ENCODE measurements around the gene CTNNA3.

Gene CTNNA3

DNA sequence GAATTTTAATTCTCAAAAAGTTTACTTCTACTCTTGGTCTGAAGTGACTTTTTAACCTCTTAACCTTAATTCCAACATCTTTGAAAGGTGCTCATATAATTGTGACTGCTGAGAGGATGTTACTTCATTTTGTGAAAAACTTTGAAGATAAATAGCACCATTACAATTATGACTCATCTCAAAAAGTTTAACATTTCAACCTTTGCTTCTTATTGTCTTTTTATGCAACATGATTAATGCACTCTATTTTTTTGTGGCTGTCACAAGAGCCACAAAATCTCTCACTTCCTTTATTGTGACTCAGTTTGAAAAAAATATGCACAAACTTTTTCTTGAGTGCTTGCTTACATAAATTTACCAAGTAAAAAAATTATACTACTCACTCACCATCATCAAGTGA is 387.1 kb downstream of the CTNNA3 start:
- DNase-seq: no peak

- DNase-seq: no peak
Measured at GRCh38 chr10:67306588-67307205, 389.3 kb downstream of the CTNNA3 start.

DNA sequence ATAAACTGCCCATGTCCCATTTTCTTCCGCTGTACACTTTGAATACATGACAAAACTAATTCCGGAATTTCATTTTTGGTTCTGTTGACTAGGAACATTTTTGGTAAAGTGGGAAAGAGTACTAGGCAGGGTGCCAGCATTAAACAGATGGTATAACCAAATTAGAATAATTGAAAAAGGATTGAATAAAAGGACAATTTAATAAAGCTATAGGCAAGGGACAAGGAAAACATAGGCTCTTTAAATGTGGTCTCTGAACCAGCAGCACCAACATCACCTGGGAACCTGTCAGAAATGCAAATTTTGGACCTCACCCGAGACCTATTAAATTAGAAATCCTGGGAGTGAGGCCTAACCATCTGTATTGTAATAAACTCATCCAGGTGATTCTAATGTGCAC is 393.3 kb downstream of the CTNNA3 start:
- DNase-seq: no peak

GRCh38 chr10:67299761-67300160 is 396.2 kb downstream of the CTNNA3 start:
- DNase-seq: no peak

DNA sequence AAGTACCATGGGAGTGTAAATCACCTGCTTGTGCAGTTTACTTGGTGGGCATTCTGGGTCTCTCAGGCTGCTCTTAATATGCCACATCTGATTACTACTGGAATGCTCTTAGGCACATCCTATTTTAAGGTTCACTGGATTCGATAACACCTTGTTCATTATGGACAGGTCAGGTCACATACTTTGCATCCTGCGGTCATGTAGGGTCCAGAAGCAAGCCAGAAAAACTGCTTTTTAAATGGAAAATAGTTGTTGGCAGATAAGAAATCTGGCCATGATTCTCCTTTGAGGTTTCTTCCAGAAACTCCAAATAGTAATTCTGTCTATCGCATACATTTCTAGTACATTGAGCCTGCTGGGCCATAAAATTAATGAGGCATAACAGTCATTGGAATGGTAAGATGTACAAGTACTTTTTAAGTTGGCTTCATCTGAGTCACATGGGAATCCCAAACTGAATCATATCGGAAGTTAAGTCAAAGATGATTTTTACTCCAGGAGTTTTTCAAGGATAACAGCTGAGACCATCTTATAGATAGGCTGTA is 398.3 kb downstream of the CTNNA3 start:
- DNase-seq: no peak

DNA sequence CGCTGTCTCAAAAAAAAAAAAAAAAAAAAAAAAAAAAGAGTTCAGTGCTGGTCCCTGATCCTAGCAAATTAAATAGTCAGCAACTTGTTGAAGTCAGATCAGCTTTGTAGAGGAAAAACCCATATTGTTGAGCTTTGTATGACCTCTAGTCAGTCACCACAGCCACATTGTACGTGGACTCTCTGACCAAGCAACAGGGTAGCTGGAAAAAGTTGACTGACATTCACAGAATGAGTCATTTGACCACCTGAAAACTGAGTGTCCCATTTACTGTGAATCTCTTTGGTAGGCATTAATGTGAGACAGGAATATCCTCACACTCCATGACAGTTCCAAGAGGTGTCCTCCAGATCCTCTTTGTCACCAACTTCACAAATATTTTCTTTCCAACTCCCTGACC is 399.1 kb downstream of the CTNNA3 start:
- no peak for DNase-seq

GRCh38 chr10:67288688-67289410 is 407.1 kb downstream of the CTNNA3 start:
- DNase-seq: no peak

DNA sequence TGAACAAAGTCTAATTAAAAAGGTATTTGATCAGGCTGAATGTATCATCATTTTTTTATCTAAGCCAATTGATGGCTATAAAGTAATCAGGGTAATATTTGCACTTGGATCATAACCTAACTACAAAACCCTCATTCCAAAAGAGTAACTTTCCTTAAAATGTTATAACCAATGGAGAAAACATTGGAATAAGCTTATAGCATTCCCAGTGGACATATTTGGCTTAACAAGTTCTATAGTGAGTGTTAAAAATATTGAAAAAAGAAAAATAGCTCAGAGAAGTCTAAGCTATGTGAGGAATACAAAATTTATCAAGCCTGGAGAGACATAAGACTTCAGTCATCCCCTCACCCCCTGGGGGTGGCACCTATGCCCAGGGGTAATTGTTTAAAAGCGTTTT is 411.4 kb downstream of the CTNNA3 start:
- DNase-seq: no peak

DNA sequence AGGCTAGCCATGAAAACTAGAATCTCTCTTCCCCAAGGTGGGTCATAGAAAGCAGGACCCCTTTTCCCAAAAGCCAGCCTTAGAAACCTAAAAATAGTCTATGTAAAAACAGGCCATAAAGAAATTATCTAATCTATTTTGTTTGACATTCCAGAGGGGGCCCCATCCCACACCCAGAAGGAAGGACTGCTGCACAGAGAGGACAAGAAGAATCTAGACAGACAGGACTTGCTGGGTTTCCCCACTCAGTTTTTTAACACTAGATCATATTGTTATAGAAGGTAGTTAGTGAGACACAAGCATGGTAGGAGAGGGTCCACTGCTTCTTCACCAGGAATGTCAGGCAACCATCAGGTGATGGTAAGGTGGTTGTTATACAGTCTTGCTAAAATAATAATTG is 413.1 kb downstream of the CTNNA3 start:
- no peak for DNase-seq

DNA sequence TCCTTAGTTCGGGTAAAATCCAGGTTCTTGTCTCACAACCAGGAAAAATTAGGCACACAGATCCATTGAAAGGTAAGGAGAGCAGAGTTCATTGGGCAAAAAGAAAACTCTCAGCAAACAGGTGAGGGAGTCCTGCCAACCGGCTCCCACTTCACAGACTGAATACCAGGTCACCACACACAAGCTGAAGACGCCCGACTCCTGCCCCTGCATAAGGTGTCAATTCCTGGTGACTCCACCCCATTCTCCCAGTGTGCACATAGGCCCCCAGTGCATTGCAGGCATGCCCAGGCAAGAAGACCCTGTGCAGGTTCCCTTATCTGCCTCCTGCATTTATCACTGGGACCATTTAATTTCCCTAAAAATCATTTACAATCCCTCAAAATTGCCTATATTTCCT is 415.6 kb downstream of the CTNNA3 start:
- no peak for DNase-seq

DNA sequence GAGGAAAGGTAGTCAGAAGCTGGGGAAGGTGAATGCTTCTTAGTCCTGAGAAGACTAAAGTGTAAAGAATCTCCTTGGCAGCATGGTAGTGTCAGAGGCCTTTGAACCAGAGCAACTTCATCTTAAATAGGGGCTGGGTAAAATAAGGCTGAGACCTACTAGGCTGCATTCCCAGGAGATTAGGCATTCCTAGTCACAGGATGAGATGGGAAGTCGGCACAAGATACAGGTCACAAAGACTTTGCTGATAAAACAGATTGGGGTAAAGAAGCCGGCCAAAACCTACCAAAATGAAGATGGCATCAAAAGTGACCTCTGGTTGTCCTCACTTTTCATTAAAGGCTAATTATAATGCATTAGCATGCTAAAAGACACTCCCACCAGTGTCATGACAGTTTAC is 418.6 kb downstream of the CTNNA3 start:
- DNase-seq: no peak

DNA sequence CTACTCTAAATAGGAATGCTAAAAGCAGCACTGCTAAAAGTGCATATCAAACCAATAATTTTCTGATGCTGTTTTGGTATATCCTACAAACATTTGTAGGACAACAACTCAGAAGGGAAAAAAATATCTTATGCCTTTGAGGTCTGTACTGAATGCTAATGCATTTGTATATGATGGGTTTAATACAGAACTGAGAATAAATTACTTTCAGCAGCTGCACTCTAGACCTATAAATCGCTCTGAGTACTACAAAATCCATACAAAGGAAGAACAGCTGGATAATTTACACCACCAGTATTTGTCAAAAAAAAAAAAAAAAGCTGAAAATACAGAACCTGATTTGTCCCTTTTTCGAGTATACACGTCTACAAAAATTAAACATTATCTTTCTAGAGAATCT is 426.2 kb downstream of the CTNNA3 start:
- no peak for DNase-seq

DNA sequence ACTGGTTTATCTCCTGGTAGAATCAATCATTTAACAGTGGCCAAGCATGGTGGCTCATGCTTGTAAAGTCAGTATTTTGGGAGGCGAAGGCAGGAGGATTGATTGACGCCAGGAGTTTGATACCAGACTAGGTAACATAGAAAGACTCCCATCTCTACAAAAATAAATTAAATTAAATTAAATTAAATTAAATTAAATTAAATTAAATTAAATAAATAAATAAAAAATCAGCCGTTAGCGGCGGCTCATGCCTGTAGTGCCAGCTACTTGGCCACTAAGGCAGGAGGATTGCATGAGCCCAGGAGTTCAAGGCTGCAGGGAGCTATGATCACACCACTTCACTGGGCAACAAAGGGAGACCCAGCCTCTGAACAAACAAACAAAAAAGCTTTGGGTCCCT is 427.8 kb downstream of the CTNNA3 start:
- DNase-seq: no peak

DNA sequence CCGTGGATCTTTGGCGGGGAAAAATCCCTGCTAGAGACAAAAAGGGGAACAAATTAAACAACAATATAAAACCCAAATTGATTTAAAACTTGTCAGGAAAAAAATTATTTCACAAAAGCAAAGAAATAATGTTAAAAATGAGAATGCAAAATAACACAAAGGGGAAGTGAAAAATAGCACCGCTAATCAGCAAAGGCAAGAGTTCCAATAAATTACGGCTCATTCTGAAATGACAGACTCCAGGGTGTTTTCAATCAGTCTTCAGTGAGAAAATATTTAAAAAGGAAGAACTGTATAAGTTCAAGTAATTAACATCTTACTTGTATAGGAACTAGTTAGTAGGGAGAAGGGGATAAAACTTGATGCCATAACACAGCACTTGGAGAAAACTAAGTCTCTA is 433.3 kb downstream of the CTNNA3 start:
- no peak for DNase-seq

DNA sequence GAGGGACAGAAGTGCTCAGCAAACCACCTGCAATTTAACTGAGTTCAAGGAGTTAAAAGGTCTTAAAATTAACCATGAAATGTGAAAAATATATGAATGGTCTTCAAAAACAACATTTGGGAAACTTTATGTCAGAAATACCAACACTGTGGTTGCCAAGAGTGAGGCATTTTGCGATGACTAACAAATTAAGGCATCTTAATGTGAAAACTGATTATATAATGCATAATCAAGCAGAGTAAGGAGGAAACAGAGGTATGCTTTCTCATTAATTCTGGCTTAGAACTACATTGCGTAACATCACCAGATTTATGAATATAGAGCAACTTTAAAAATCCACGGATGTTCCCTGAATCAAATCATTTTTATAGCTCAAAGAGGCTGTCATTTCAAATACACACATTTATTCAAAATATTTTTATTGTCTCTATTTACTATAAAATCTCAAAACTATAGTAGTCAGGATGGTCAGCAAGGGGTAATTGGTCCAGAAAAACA is 434.6 kb downstream of the CTNNA3 start:
- DNase-seq: no peak

- DNase-seq: no peak
Measured at GRCh38 chr10:67259319-67259929, 436.6 kb downstream of the CTNNA3 start.

DNA sequence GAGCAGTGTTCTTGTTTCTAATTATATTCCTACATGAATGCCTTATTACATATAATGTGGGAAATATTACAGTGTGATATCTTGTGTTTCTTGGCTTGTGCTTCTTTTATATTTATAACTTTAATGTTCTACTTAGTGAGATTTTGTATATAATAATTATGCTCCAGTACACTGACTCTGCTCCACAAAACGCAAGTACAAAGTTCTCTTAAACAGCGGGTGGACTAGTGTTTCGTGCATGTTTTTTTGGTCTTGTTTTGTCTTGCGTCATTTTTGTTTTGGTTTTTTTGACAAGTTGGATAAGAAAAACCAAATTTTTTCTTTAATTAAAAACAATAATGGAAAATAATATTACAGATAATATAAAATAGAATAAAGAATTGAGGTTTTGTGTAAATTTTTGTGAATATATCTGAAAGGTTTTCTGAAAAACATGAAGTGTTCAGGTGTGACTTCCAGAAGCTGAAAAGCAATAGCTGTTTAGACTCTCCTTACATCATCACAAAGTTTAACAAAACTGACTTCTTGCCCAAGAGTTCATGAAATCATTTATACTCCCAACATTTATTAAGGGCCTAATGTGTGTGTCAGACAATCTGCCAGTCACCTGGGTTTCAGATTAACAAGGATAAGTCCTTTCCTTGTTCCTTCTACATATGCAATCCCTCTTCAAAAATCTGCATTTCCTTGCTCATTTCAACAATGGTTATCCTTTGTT is 438.4 kb downstream of the CTNNA3 start:
- no peak for DNase-seq

DNA sequence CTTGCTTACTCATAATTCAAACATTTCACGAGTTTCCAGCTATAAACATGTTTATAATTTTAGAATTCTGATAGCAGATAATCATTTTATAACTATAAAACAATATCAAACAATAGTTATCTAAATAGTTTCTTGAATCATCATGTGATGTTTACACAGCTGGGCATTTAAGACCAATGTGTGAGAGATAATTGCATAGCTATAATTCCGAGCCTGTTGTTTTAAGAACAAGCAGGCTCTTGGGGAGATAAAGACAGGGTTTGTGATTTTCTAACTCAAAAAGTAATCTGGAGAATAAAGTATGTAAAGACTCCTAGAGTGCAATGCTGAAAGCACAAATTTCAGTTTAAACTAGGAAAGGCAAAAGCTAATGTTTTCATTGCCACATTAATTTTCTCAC is 439.0 kb downstream of the CTNNA3 start:
- no peak for DNase-seq

- no peak for DNase-seq
Measured at GRCh38 chr10:67250686-67251085, 445.3 kb downstream of the CTNNA3 start.

DNA sequence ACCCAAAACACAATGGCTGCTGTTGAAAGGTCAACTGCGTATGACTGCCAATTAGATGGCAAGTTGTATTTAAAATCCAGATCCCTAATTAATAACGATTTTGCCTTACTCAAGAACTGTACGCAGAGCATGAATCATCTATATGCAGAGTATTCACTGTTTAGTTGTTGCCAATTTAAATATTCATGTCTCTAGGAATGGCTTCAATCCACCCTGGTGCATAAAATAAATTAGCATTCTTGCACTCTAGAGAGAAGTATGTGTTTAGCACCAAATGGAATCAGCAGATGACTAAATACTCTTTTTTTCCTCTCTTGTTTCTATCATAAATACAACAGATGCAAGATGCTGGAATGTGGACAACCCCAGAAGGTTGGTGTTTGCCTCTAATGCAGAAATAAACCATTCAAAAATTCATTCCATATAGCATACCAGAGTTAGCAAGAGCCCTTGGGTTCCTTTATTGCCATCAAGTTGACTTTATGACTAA is 449.9 kb downstream of the CTNNA3 start:
- DNase-seq: no peak

GRCh38 chr10:67242528-67242927 is 453.5 kb downstream of the CTNNA3 start:
- no peak for DNase-seq

- no peak for DNase-seq
Measured at GRCh38 chr10:67241451-67241850, 454.5 kb downstream of the CTNNA3 start.

DNA sequence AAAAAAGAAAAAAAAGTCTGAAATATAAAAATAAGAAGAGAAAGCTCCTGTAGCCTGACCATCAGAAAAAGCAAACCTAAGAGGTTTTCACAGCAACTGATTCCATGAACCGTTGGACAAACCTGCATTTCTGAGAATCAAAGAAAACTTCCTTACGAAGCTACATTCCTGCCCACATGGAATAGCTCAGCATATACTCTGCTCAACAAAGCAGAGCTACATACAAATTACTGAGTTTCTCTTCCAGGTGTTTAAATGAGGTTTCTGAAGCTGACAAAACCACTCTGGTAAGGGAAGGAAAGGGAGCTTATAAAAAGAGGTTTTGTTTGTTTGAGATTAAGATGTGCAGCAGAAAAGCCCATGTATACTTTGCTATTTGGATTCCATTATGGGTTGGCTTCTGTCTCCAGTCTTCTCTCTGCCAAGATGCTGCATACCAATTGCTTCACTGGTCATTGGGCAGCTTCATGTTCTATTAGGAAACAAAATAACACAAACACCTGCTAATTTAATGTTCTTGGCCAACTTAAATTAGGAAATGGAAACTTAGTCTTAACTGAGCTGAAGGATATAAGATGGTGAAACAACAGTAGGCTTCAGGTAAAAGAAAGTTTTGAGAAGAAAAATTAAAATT is 456.0 kb downstream of the CTNNA3 start:
- DNase-seq: no peak
